OCI-LY1 (cell line): ENCODE data around the gene EIF2B4.

ENCODE experiments used
- H2AFZ ChIP-seq: fragments of 200-600 bp; sonication (generic), shearing (Covaris generic); 2 replicates; pipeline ENCODE4 v1.6.0; 2014; ENCODE audit warnings: antibody characterized with exemption, mild to moderate bottlenecking, low read length
- H3F3A ChIP-seq: fragments of 200-600 bp; sonication (generic), shearing (Covaris generic); 2 replicates; pipeline ENCODE4 v1.6.0; 2014; ENCODE audit warnings: mild to moderate bottlenecking, antibody characterized with exemption, low read length, moderate library complexity; ENCODE audit not compliant: insufficient read depth
- H3K27ac ChIP-seq: fragments of 200-600 bp; sonication (generic); 2 replicates; pipeline ENCODE4 v1.5.1; 2014; ENCODE audit warnings: low read length, mixed run types, mild to moderate bottlenecking, low read depth; ENCODE audit not compliant: poor library complexity, severe bottlenecking
- H3K27me3 ChIP-seq: fragments of 200-600 bp; sonication (generic); 2 replicates; pipeline ENCODE4 v1.6.0; 2014; ENCODE audit warnings: antibody characterized with exemption, mild to moderate bottlenecking, low read length, moderate library complexity; ENCODE audit not compliant: insufficient read depth
- H3K36me3 ChIP-seq: fragments of 200-600 bp; sonication (generic); 2 replicates; pipeline ENCODE4 v1.6.1; 2014; ENCODE audit warnings: mild to moderate bottlenecking, antibody characterized with exemption, low read length, moderate library complexity, mixed read lengths; ENCODE audit not compliant: insufficient read depth
- H3K4me1 ChIP-seq: fragments of 200-600 bp; sonication (generic); 2 replicates; pipeline ENCODE4 v1.5.1; 2014; ENCODE audit warnings: mild to moderate bottlenecking, low read length, moderate library complexity; ENCODE audit not compliant: insufficient read depth, severe bottlenecking
- H3K4me2 ChIP-seq: fragments of 200-600 bp; sonication (generic), shearing (Covaris generic); 2 replicates; pipeline ENCODE4 v1.6.1; 2014; ENCODE audit warnings: low read length
- H3K4me3 ChIP-seq: fragments of 200-600 bp; sonication (generic); 2 replicates; pipeline ENCODE4 v1.5.1; 2014; ENCODE audit warnings: low read length, low read depth, mild to moderate bottlenecking, mixed read lengths; ENCODE audit not compliant: poor library complexity, severe bottlenecking
- H3K79me2 ChIP-seq: fragments of 200-600 bp; shearing (Covaris generic); 2 replicates; pipeline ENCODE4 v1.6.1; 2016; ENCODE audit warnings: mixed run types, low read length, mixed read lengths; ENCODE audit not compliant: insufficient read depth
- H3K9ac ChIP-seq: fragments of 200-600 bp; sonication (generic), shearing (Covaris generic); 2 replicates; pipeline ENCODE4 v1.6.1; 2014; ENCODE audit warnings: mild to moderate bottlenecking, low read length, mixed read lengths
- H3K9me2 ChIP-seq: fragments of 200-600 bp; sonication (generic), shearing (Covaris generic); 2 replicates; pipeline ENCODE4 v1.6.1; 2014; ENCODE audit warnings: low read depth, mild to moderate bottlenecking, low read length, mixed read lengths
- H3K9me3 ChIP-seq: fragments of 200-600 bp; shearing (Covaris generic); 2 replicates; pipeline ENCODE4 v1.6.1; 2014; ENCODE audit warnings: low read length, mixed read lengths
- H4K20me1 ChIP-seq: fragments of 200-600 bp; sonication (generic), shearing (Covaris generic); 2 replicates; pipeline ENCODE4 v1.6.0; 2016; ENCODE audit warnings: mild to moderate bottlenecking, low read length; ENCODE audit not compliant: insufficient read depth
- CTCF ChIP-seq: fragments of 200-600 bp; sonication (generic), shearing (Covaris generic); IDR thresholded peaks from 2 replicates; pipeline ENCODE4 v1.5.1; 2017; ENCODE audit warnings: mild to moderate bottlenecking, antibody characterized with exemption, low read length, moderate library complexity, mixed read lengths
- EZH2 ChIP-seq: fragments of 200-600 bp; sonication (generic), shearing (Covaris generic); IDR thresholded peaks from 2 replicates; pipeline ENCODE4 v1.8.0; 2017; ENCODE audit warnings: borderline replicate concordance, mixed run types, mild to moderate bottlenecking, antibody characterized with exemption, low read length, moderate library complexity, mixed read lengths

The EIF2B4 gene

GRCh38 chr2:27400348-27401135, 30.4 kb upstream of the EIF2B4 start:
- TF ChIP-seq CTCF (no peak), EZH2 (no peak)
- no peaks in the 10 kb centered on the region for H3K4me1 ChIP-seq
- H3K27me3 ChIP-seq: no peaks in the 10 kb centered on the region
- H3K79me2 ChIP-seq: peaks cover 97% of the 10 kb centered on the region
- H3F3A ChIP-seq: no peaks in the 10 kb centered on the region
- H3K9me2 ChIP-seq: no peaks in the 10 kb centered on the region
- H3K9ac ChIP-seq: no peak overlapping the region
- H3K36me3 ChIP-seq: peaks cover 69% of the 10 kb centered on the region
- no peaks in the 10 kb centered on the region for H4K20me1 ChIP-seq
- H2AFZ ChIP-seq: no peak overlapping the region
- H3K4me2 ChIP-seq: no peak overlapping the region
- no peaks in the 10 kb centered on the region for H3K9me3 ChIP-seq
- no peak overlapping the region for H3K4me3 ChIP-seq
- H3K27ac ChIP-seq: no peak overlapping the region

- Histone ChIP-seq H3K4me2 (no peak overlapping the region), H3K27ac (no peak overlapping the region), H3F3A (no peaks in the 10 kb centered on the region), H3K36me3 (peaks cover 57% of the 10 kb centered on the region), H3K9me3 (no peaks in the 10 kb centered on the region), H3K4me1 (no peaks in the 10 kb centered on the region), H3K27me3 (no peaks in the 10 kb centered on the region), H3K9ac (no peak overlapping the region), H4K20me1 (no peaks in the 10 kb centered on the region), H3K9me2 (no peaks in the 10 kb centered on the region), H3K79me2 (peaks cover 97% of the 10 kb centered on the region), H2AFZ (no peak overlapping the region), H3K4me3 (no peak overlapping the region)
- TF ChIP-seq EZH2: no peak
- no peak for TF ChIP-seq CTCF
These were observed 28.8 kb upstream of the EIF2B4 start for GRCh38 chr2:27398962-27399361.

- no peaks in the 10 kb centered on the region for H3K4me1 ChIP-seq
- no peak overlapping the region for H3K27ac ChIP-seq
- no peaks in the 10 kb centered on the region for H3K27me3 ChIP-seq
- H3K9me2 ChIP-seq: no peaks in the 10 kb centered on the region
- no peak overlapping the region for H3K9ac ChIP-seq
- peaks cover 31% of the 10 kb centered on the region for H3K36me3 ChIP-seq
- H3F3A ChIP-seq: no peaks in the 10 kb centered on the region
- no peaks in the 10 kb centered on the region for H3K9me3 ChIP-seq
- TF ChIP-seq CTCF: no peak
- no peak for TF ChIP-seq EZH2
- no peak overlapping the region for H3K4me2 ChIP-seq
- H4K20me1 ChIP-seq: no peaks in the 10 kb centered on the region
- H3K79me2 ChIP-seq: peaks cover 86% of the 10 kb centered on the region
- no peak overlapping the region for H3K4me3 ChIP-seq
- H2AFZ ChIP-seq: no peak overlapping the region
These were observed 23.1 kb upstream of the EIF2B4 start for GRCh38 chr2:27393225-27393624.
